ENCODE data around the gene THAP7. TPM values are rescaled to one million over a fixed set of nuclear protein-coding genes. Genes with fewer than 3 reads are reported as not detected.

The THAP7 gene
- total and polyA plus RNA-seq, 9 of the 15 experiments (the other 6 are each of a cell fraction or from before 2014, with no cell fraction given): 7.9 to 263 (median 84.1) TPM

GRCh38 chr22:21003782-21004181 lies 1.9 kb upstream of the THAP7 start (continued):
- TF ChIP-seq, protein P1, sequence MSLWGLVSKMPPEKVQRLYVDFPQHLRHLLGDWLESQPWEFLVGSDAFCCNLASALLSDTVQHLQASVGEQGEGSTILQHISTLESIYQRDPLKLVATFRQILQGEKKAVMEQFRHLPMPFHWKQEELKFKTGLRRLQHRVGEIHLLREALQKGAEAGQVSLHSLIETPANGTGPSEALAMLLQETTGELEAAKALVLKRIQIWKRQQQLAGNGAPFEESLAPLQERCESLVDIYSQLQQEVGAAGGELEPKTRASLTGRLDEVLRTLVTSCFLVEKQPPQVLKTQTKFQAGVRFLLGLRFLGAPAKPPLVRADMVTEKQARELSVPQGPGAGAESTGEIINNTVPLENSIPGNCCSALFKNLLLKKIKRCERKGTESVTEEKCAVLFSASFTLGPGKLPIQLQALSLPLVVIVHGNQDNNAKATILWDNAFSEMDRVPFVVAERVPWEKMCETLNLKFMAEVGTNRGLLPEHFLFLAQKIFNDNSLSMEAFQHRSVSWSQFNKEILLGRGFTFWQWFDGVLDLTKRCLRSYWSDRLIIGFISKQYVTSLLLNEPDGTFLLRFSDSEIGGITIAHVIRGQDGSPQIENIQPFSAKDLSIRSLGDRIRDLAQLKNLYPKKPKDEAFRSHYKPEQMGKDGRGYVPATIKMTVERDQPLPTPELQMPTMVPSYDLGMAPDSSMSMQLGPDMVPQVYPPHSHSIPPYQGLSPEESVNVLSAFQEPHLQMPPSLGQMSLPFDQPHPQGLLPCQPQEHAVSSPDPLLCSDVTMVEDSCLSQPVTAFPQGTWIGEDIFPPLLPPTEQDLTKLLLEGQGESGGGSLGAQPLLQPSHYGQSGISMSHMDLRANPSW (CRISPR knock-in tag; IDR thresholded peaks at IDR 0.05): 0 out of 2 replicates have a peak, but pooled peaks have one; percentile 66

GRCh38 chr22:21000987-21001600 lies 824 bp downstream of the THAP7 start:
- BruUV-seq (replicated peaks): no TSS peak
- peak overlapping the region; percentile 95 for H2AFZ ChIP-seq (ENCODE audit: low read depth, low read length)
- DNase-seq (ENCODE audit: extremely low read depth in 1 of 4, low spot score in 3 of 4) (peak in 1 of 4 experiments; percentile 72), ATAC-seq (peak; percentile 1), FAIRE-seq (no peak)
- peak overlapping the region; percentile 85 to 93 for H3K9ac ChIP-seq (ENCODE audit: insufficient read depth in 1 of 2, low read depth in 2 of 2, low read length in 2 of 2)
- POLR2A ChIA-PET: interaction anchor here (0.6 to 17.9 kb wide), 12 partner anchors 12 to 471 kb away, joined by 3 to 451 read pairs (median 17); partner anchors contain the start of genes AIFM3, LZTR1, P2RX6 and SLC7A4
- WGBS (ENCODE audit: insufficient coverage, low coverage, missing lambda C conversion rate): under 1% methylated on average over 26 of the region's 26 CpGs
- no peaks in the 10 kb centered on the region for H3K9me3 ChIP-seq (replicated peaks; ENCODE audit: control insufficient read depth, insufficient read depth, low read depth, low read length)
- peaks cover 25 to 80% of the 10 kb centered on the region in 2 experiments for H3K4me1 ChIP-seq (replicated peaks in 1 of 2; ENCODE audit: control insufficient read depth in 2 of 2, insufficient read depth in 2 of 2, low read length in 2 of 2)
- no peaks in the 10 kb centered on the region for H3K27me3 ChIP-seq (ENCODE audit: control insufficient read depth in 2 of 2, insufficient read depth in 2 of 2, low read length in 2 of 2)
- peak overlapping the region; percentile 58 for H3K4me3 ChIP-seq
- peaks cover 49% of the 10 kb centered on the region for H3K36me3 ChIP-seq (ENCODE audit: control insufficient read depth, insufficient read depth, low read length)
- H3K79me2 ChIP-seq (ENCODE audit: control insufficient read depth, insufficient read depth, low read length): peaks cover 46% of the 10 kb centered on the region
- peak overlapping the region; percentile 87 for H3K27ac ChIP-seq (ENCODE audit: extremely low read depth, low read depth, low read length)
- H3K4me2 ChIP-seq (ENCODE audit: insufficient read depth, low read length): peak overlapping the region; percentile 88
- H4K20me1 ChIP-seq (replicated peaks; ENCODE audit: control insufficient read depth, insufficient read depth, low read length): peaks cover 28% of the 10 kb centered on the region; the same call in 1 of the 2 replicates
- intact Hi-C loops (cut with micrococcal nuclease) (loop anchor here (1.0 to 5.0 kb wide), 7 partner anchors 39 to 494 kb away; partner anchors contain the start of genes CRKL, MED15, PI4KA and SNAP29), in situ Hi-C loops (cut with MboI) (no loop called here)
- H3K9me1 ChIP-seq (ENCODE audit: control insufficient read depth, insufficient read depth, low read length): no peaks in the 10 kb centered on the region
- CTCF ChIA-PET (ENCODE audit: low intra/inter-chr PET ratio): interaction anchor here (1.0 kb wide), 1 partner anchor 13 kb away, joined by 3 read pairs; no protein-coding TSS in a partner anchor
- TF ChIP-seq USF1 (CRISPR knock-in tag; IDR thresholded peaks at IDR 0.05) (no peak), ZNF253 (CRISPR knock-in tag; conservative IDR thresholded peaks at IDR 0.05) (peak; percentile 86), ERF (CRISPR knock-in tag; IDR thresholded peaks at IDR 0.05) (peak; percentile 73), SMAD3 (CRISPR knock-in tag; conservative IDR thresholded peaks at IDR 0.05) (peak; percentile 58), ZNF444 (CRISPR knock-in tag; IDR thresholded peaks at IDR 0.05) (0 out of 2 replicates have a peak, but pooled peaks have one; percentile 64), ZNF408 (CRISPR knock-in tag; IDR thresholded peaks at IDR 0.05; ENCODE audit: low read depth) (peak; percentile 21; the same call in 1 of the 2 replicates), ZNF239 (CRISPR knock-in tag; IDR thresholded peaks at IDR 0.05) (peak; percentile 24; the same call in 1 of the 2 replicates), OTX1 (CRISPR knock-in tag; IDR thresholded peaks at IDR 0.05) (peak; percentile 17), RFX7 (CRISPR knock-in tag; IDR thresholded peaks at IDR 0.05) (0 out of 2 replicates have a peak, but pooled peaks have one; percentile 84), RAD21 (CRISPR knock-in tag; conservative IDR thresholded peaks at IDR 0.05 in 1 of 2, IDR thresholded peaks at IDR 0.05 in 1 of 2) (peak; percentile 5 to 34; a peak in 3 of 4 replicates), ZNF75A (CRISPR knock-in tag; IDR thresholded peaks at IDR 0.05) (0 out of 2 replicates have a peak, but pooled peaks have one; percentile 10), GABPB2 (CRISPR knock-in tag; conservative IDR thresholded peaks at IDR 0.05) (peak; percentile 79; the same call in 1 of the 2 replicates), ZNF584 (CRISPR knock-in tag; IDR thresholded peaks at IDR 0.05; ENCODE audit: low read depth) (no peak)
- TF ChIP-seq, protein P2, sequence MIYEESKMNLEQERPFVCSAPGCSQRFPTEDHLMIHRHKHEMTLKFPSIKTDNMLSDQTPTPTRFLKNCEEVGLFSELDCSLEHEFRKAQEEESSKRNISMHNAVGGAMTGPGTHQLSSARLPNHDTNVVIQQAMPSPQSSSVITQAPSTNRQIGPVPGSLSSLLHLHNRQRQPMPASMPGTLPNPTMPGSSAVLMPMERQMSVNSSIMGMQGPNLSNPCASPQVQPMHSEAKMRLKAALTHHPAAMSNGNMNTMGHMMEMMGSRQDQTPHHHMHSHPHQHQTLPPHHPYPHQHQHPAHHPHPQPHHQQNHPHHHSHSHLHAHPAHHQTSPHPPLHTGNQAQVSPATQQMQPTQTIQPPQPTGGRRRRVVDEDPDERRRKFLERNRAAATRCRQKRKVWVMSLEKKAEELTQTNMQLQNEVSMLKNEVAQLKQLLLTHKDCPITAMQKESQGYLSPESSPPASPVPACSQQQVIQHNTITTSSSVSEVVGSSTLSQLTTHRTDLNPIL (CRISPR knock-in tag; IDR thresholded peaks at IDR 0.05): no peak
